ENCODE results near the gene SLC38A3.
A peak's percentile ranks its signal among the peaks of the same experiment; 100 is the strongest.

The SLC38A3 gene

DNA sequence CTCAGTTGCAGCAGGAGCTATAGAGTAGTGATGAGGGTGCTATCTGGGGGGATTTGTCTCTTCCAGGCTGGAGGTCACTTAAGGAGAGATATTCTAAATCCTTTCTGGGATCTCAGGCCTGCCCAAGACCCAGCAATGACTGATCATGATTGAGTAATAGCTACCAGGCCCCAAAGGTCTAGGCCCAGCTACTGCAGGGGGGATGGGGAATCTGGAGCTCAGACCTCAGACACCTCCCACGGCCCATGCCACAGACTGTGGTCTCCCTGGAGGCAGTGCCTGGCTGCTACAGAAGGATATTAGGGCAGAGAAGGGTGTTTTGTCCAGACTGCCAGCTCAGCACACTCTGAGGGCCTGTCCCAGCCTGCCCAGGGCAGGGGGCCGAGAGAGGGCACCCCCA lies 6.9 kb downstream of the SLC38A3 start:
- Histone ChIP-seq H3K36me3 (ENCODE audit: control insufficient read depth, insufficient read depth, low read length) (no peaks in the 10 kb centered on the region), H3K4me3 (replicated peaks; ENCODE audit: low read depth, low read length) (no peak overlapping the region), H3K27me3 (replicated peaks; ENCODE audit: control insufficient read depth, insufficient read depth, low read length) (no peaks in the 10 kb centered on the region; the same call in 1 of the 2 replicates)
- DNase-seq (ENCODE audit: extremely low read depth, insufficient read length): no peak
- TF ChIP-seq, protein P1, sequence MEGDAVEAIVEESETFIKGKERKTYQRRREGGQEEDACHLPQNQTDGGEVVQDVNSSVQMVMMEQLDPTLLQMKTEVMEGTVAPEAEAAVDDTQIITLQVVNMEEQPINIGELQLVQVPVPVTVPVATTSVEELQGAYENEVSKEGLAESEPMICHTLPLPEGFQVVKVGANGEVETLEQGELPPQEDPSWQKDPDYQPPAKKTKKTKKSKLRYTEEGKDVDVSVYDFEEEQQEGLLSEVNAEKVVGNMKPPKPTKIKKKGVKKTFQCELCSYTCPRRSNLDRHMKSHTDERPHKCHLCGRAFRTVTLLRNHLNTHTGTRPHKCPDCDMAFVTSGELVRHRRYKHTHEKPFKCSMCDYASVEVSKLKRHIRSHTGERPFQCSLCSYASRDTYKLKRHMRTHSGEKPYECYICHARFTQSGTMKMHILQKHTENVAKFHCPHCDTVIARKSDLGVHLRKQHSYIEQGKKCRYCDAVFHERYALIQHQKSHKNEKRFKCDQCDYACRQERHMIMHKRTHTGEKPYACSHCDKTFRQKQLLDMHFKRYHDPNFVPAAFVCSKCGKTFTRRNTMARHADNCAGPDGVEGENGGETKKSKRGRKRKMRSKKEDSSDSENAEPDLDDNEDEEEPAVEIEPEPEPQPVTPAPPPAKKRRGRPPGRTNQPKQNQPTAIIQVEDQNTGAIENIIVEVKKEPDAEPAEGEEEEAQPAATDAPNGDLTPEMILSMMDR (IDR thresholded peaks at IDR 0.05; ENCODE audit: insufficient read depth, low read length, poor library complexity, severe bottlenecking): no peak

- Histone ChIP-seq H3K36me3 (ENCODE audit: control insufficient read depth, insufficient read depth, low read length) (no peaks in the 10 kb centered on the region), H3K4me3 (replicated peaks; ENCODE audit: low read depth, low read length) (no peak overlapping the region), H3K27me3 (replicated peaks; ENCODE audit: control insufficient read depth, insufficient read depth, low read length) (no peaks in the 10 kb centered on the region; the same call in 1 of the 2 replicates)
- TF ChIP-seq, protein P1 (IDR thresholded peaks at IDR 0.05; ENCODE audit: insufficient read depth, low read length, poor library complexity, severe bottlenecking): peak; percentile 14
- DNase-seq (ENCODE audit: extremely low read depth, insufficient read length): no peak
These were observed 7.4 kb downstream of the SLC38A3 start for GRCh38 chr3:50212502-50212901.

GRCh38 chr3:50212971-50213370 lies 7.9 kb downstream of the SLC38A3 start:
- H3K4me3 ChIP-seq (replicated peaks; ENCODE audit: low read depth, low read length): no peak overlapping the region

GRCh38 chr3:50213373-50213772 lies 8.3 kb downstream of the SLC38A3 start:
- no peak overlapping the region for H3K4me3 ChIP-seq (replicated peaks; ENCODE audit: low read depth, low read length)
- no peak for DNase-seq (ENCODE audit: extremely low read depth, insufficient read length)
- H3K36me3 ChIP-seq (ENCODE audit: control insufficient read depth, insufficient read depth, low read length): no peaks in the 10 kb centered on the region
- TF ChIP-seq, protein P1 (IDR thresholded peaks at IDR 0.05; ENCODE audit: insufficient read depth, low read length, poor library complexity, severe bottlenecking): no peak
- no peaks in the 10 kb centered on the region; the same call in 1 of the 2 replicates for H3K27me3 ChIP-seq (replicated peaks; ENCODE audit: control insufficient read depth, insufficient read depth, low read length)

More at GRCh38 chr3:50212971-50213370, 7.9 kb downstream of the SLC38A3 start:
- DNase-seq (ENCODE audit: extremely low read depth, insufficient read length): no peak
- no peaks in the 10 kb centered on the region for H3K36me3 ChIP-seq (ENCODE audit: control insufficient read depth, insufficient read depth, low read length)
- H3K27me3 ChIP-seq (replicated peaks; ENCODE audit: control insufficient read depth, insufficient read depth, low read length): no peaks in the 10 kb centered on the region; the same call in 1 of the 2 replicates
- TF ChIP-seq, protein P1 (IDR thresholded peaks at IDR 0.05; ENCODE audit: insufficient read depth, low read length, poor library complexity, severe bottlenecking): no peak

DNA sequence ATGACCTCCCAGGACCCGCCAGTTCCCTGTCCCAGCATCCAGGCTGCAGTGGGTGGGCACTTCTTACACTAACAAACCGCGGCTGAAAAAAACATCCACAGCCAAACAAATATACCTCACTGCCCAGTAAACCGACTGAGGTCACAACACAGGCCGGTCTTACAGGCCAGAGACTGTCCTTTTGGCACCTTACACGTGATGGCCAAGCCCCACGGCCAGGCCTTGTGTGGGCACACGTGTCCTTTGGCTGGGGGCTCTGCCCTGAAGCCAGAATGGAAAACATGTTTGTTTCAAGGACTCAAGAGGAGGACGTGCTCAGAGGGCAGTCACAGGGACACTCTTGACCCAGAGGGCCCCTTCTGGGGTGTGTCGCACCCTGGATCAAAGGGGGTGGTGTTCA lies 9.8 kb downstream of the SLC38A3 start:
- Histone ChIP-seq H3K36me3 (ENCODE audit: control insufficient read depth, insufficient read depth, low read length) (no peaks in the 10 kb centered on the region), H3K27me3 (replicated peaks; ENCODE audit: control insufficient read depth, insufficient read depth, low read length) (no peaks in the 10 kb centered on the region; the same call in 1 of the 2 replicates), H3K4me3 (replicated peaks; ENCODE audit: low read depth, low read length) (no peak overlapping the region)
- TF ChIP-seq, protein P1 (IDR thresholded peaks at IDR 0.05; ENCODE audit: insufficient read depth, low read length, poor library complexity, severe bottlenecking): no peak
- DNase-seq (ENCODE audit: extremely low read depth, insufficient read length): no peak

DNA sequence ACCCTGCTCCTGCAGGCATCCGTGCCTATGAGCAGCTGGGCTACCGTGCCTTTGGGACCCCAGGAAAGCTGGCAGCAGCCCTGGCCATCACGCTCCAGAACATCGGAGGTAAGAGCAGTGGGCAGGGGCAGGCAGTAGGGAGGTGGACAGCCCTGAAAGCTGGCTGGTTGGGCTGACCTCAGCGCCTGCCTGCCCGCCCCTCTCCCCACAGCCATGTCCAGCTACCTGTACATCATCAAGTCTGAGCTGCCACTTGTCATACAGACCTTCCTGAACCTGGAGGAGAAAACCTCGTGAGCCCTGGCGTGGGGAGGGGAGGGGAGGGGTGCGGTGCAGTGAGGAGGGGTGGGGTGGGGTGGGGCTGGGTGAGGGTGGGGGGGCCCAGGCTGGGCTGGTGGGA lies 10.5 kb downstream of the SLC38A3 start:
- H3K27me3 ChIP-seq (replicated peaks; ENCODE audit: control insufficient read depth, insufficient read depth, low read length): no peaks in the 10 kb centered on the region; the same call in 1 of the 2 replicates
- H3K4me3 ChIP-seq (replicated peaks; ENCODE audit: low read depth, low read length): no peak overlapping the region
- no peaks in the 10 kb centered on the region for H3K36me3 ChIP-seq (ENCODE audit: control insufficient read depth, insufficient read depth, low read length)
- TF ChIP-seq, protein P1 (IDR thresholded peaks at IDR 0.05; ENCODE audit: insufficient read depth, low read length, poor library complexity, severe bottlenecking): no peak
- no peak for DNase-seq (ENCODE audit: extremely low read depth, insufficient read length)

Measured in GM06990 (cell line).